Central memory CD8-positive, alpha-beta T cell (primary cell): Measurements from ENCODE around the gene BCR.

Experiments
- ATAC-seq: fragments of 150-1000 bp; cut with Tn5 transposase; replicated peaks from 2 replicates; pipeline ENCODE4 v1.10.0; 2022; ENCODE audit warnings: mild to moderate bottlenecking, moderate FRiP score, moderate number of reproducible peaks; ENCODE audit not compliant: poor library complexity, severe bottlenecking; ENCODE audit errors: extremely low read depth
- DNase-seq, 2 donors: peaks; one replicate each; pipeline ENCODE4 v3.0.0; 2021; ENCODE audit warnings: low spot score in 2 of 2
- H3K27ac Mint-ChIP-seq: one replicate; pipeline ENCODE4 v1.8.0; 2022; ENCODE audit warnings: low read depth, mild to moderate bottlenecking, moderate library complexity, mixed read lengths
- H3K27me3 Mint-ChIP-seq: one replicate; pipeline ENCODE4 v1.8.0; 2022; ENCODE audit warnings: mixed read lengths
- H3K36me3 Mint-ChIP-seq: one replicate; pipeline ENCODE4 v1.8.0; 2022; ENCODE audit warnings: mild to moderate bottlenecking, moderate library complexity, mixed read lengths; ENCODE audit not compliant: insufficient read depth
- H3K4me1 Mint-ChIP-seq: one replicate; pipeline ENCODE4 v1.8.0; 2022; ENCODE audit warnings: mixed read lengths
- H3K4me3 Mint-ChIP-seq: one replicate; pipeline ENCODE4 v1.8.0; 2022; ENCODE audit warnings: mild to moderate bottlenecking, moderate library complexity, mixed read lengths
- H3K9me3 Mint-ChIP-seq: one replicate; pipeline ENCODE4 v1.8.0; 2022; ENCODE audit warnings: mixed read lengths

BCR gene

GRCh38 chr22:23228503-23228902 is 48.2 kb downstream of the BCR start:
- ATAC-seq (no peak), DNase-seq (no peak)
- H3K27ac Mint-ChIP-seq = no peak overlapping the region
- peak overlapping the region; percentile 9 for H3K4me3 Mint-ChIP-seq
- H3K36me3 Mint-ChIP-seq = peaks cover 12% of the 10 kb centered on the region
- H3K27me3 Mint-ChIP-seq = no peaks in the 10 kb centered on the region
- peaks cover 72% of the 10 kb centered on the region for H3K4me1 Mint-ChIP-seq
- peaks cover 8% of the 10 kb centered on the region for H3K9me3 Mint-ChIP-seq

GRCh38 chr22:23229646-23230045 is 49.3 kb downstream of the BCR start:
- Mint-ChIP-seq H3K27me3 (no peaks in the 10 kb centered on the region), H3K9me3 (peaks cover 8% of the 10 kb centered on the region), H3K4me1 (peaks cover 69% of the 10 kb centered on the region), H3K4me3 (no peak overlapping the region), H3K36me3 (peaks cover 12% of the 10 kb centered on the region), H3K27ac (peak overlapping the region; percentile 44)
- ATAC-seq (no peak), DNase-seq (no peak)

- Mint-ChIP-seq H3K36me3 (peaks cover 10% of the 10 kb centered on the region), H3K4me1 (peaks cover 67% of the 10 kb centered on the region), H3K4me3 (no peak overlapping the region), H3K27me3 (no peaks in the 10 kb centered on the region), H3K27ac (peak overlapping the region; percentile 44), H3K9me3 (peaks cover 8% of the 10 kb centered on the region)
- ATAC-seq (no peak), DNase-seq (no peak)
These were observed 50.2 kb downstream of the BCR start for GRCh38 chr22:23230348-23231068.

- Mint-ChIP-seq H3K27ac (no peak overlapping the region), H3K4me3 (no peak overlapping the region), H3K9me3 (peaks cover 8% of the 10 kb centered on the region), H3K36me3 (peaks cover 3% of the 10 kb centered on the region), H3K4me1 (peaks cover 66% of the 10 kb centered on the region), H3K27me3 (no peaks in the 10 kb centered on the region)
- no peak for DNase-seq
- ATAC-seq = no peak
These were observed 51.3 kb downstream of the BCR start for GRCh38 chr22:23231471-23232093.

GRCh38 chr22:23232094-23232905 is 52.0 kb downstream of the BCR start:
- Mint-ChIP-seq H3K27ac (peak overlapping the region; percentile 38), H3K9me3 (peaks cover 8% of the 10 kb centered on the region), H3K27me3 (no peaks in the 10 kb centered on the region), H3K4me1 (peaks cover 66% of the 10 kb centered on the region), H3K36me3 (peaks cover 3% of the 10 kb centered on the region), H3K4me3 (no peak overlapping the region)
- ATAC-seq (no peak), DNase-seq (no peak)

GRCh38 chr22:23233084-23233531 is 52.8 kb downstream of the BCR start:
- Mint-ChIP-seq H3K9me3 (peaks cover 8% of the 10 kb centered on the region), H3K27me3 (no peaks in the 10 kb centered on the region), H3K4me3 (no peak overlapping the region), H3K4me1 (peaks cover 68% of the 10 kb centered on the region), H3K27ac (no peak overlapping the region), H3K36me3 (peaks cover 7% of the 10 kb centered on the region)
- DNase-seq (no peak), ATAC-seq (no peak)

- peaks cover 9% of the 10 kb centered on the region for H3K36me3 Mint-ChIP-seq
- peak overlapping the region; percentile 24 for H3K4me3 Mint-ChIP-seq
- peak overlapping the region; percentile 65 for H3K27ac Mint-ChIP-seq
- H3K4me1 Mint-ChIP-seq = peaks cover 71% of the 10 kb centered on the region
- ATAC-seq (no peak), DNase-seq (no peak)
- H3K9me3 Mint-ChIP-seq = peaks cover 2% of the 10 kb centered on the region
- no peaks in the 10 kb centered on the region for H3K27me3 Mint-ChIP-seq
These were observed 53.6 kb downstream of the BCR start for GRCh38 chr22:23233752-23234408.

GRCh38 chr22:23234409-23235161 is 54.3 kb downstream of the BCR start:
- Mint-ChIP-seq H3K4me3 (peak overlapping the region; percentile 24), H3K27ac (peak overlapping the region; percentile 65)

GRCh38 chr22:23235425-23235824 is 55.1 kb downstream of the BCR start:
- DNase-seq = no peak
- Mint-ChIP-seq H3K4me3 (no peak overlapping the region), H3K9me3 (no peaks in the 10 kb centered on the region), H3K27me3 (no peaks in the 10 kb centered on the region), H3K4me1 (peaks cover 69% of the 10 kb centered on the region), H3K27ac (no peak overlapping the region), H3K36me3 (peaks cover 9% of the 10 kb centered on the region)
- no peak for ATAC-seq

More at GRCh38 chr22:23234409-23235161, 54.3 kb downstream of the BCR start:
- ATAC-seq = no peak
- H3K36me3 Mint-ChIP-seq = peaks cover 9% of the 10 kb centered on the region
- H3K27me3 Mint-ChIP-seq = no peaks in the 10 kb centered on the region
- no peaks in the 10 kb centered on the region for H3K9me3 Mint-ChIP-seq
- H3K4me1 Mint-ChIP-seq = peaks cover 74% of the 10 kb centered on the region
- DNase-seq = no peak

- H3K36me3 Mint-ChIP-seq = peaks cover 9% of the 10 kb centered on the region
- no peaks in the 10 kb centered on the region for H3K27me3 Mint-ChIP-seq
- ATAC-seq = no peak
- H3K9me3 Mint-ChIP-seq = no peaks in the 10 kb centered on the region
- peaks cover 75% of the 10 kb centered on the region for H3K4me1 Mint-ChIP-seq
- H3K27ac Mint-ChIP-seq = peak overlapping the region; percentile 25
- DNase-seq = no peak
- H3K4me3 Mint-ChIP-seq = no peak overlapping the region
These were observed 55.7 kb downstream of the BCR start for GRCh38 chr22:23236026-23236425.

- peak overlapping the region; percentile 87 for H3K27ac Mint-ChIP-seq
These were observed 56.3 kb downstream of the BCR start for GRCh38 chr22:23236440-23237184.

More at GRCh38 chr22:23236440-23237184, 56.3 kb downstream of the BCR start:
- no peaks in the 10 kb centered on the region for H3K9me3 Mint-ChIP-seq
- ATAC-seq = no peak
- peaks cover 10% of the 10 kb centered on the region for H3K36me3 Mint-ChIP-seq
- no peak for DNase-seq
- H3K4me3 Mint-ChIP-seq = peak overlapping the region; percentile 52
- H3K4me1 Mint-ChIP-seq = peaks cover 77% of the 10 kb centered on the region
- H3K27me3 Mint-ChIP-seq = no peaks in the 10 kb centered on the region
